ENCODE measurements around the gene MTRFR.

Gene MTRFR

GRCh38 chr12:123293178-123293760 lies 60.0 kb downstream of the MTRFR start:
- Histone ChIP-seq H3K36me3 (ENCODE audit: insufficient read depth, low read length) (peaks cover 65% of the 10 kb centered on the region), H3K4me1 (ENCODE audit: insufficient read depth, low read length) (no peaks in the 10 kb centered on the region)

GRCh38 chr12:123305136-123305535 lies 71.9 kb downstream of the MTRFR start:
- Histone ChIP-seq H3K36me3 (ENCODE audit: insufficient read depth, low read length) (peaks cover 86% of the 10 kb centered on the region), H3K4me1 (ENCODE audit: insufficient read depth, low read length) (no peaks in the 10 kb centered on the region), H3K27me3 (ENCODE audit: insufficient read depth, low read length) (no peaks in the 10 kb centered on the region), H2AFZ (ENCODE audit: low read depth, low read length) (no peak overlapping the region), H3K4me3 (ENCODE audit: low read length) (no peak overlapping the region), H3K9me3 (ENCODE audit: low read length) (no peaks in the 10 kb centered on the region)

More at GRCh38 chr12:123293178-123293760, 60.0 kb downstream of the MTRFR start:
- Histone ChIP-seq H3K4me3 (ENCODE audit: low read length) (no peak overlapping the region), H2AFZ (ENCODE audit: low read depth, low read length) (no peak overlapping the region), H3K27me3 (ENCODE audit: insufficient read depth, low read length) (no peaks in the 10 kb centered on the region), H3K9me3 (ENCODE audit: low read length) (no peaks in the 10 kb centered on the region)

- Histone ChIP-seq H3K36me3 (ENCODE audit: insufficient read depth, low read length) (peaks cover 88% of the 10 kb centered on the region), H3K9me3 (ENCODE audit: low read length) (no peaks in the 10 kb centered on the region), H3K27me3 (ENCODE audit: insufficient read depth, low read length) (no peaks in the 10 kb centered on the region), H2AFZ (ENCODE audit: low read depth, low read length) (no peak overlapping the region), H3K4me1 (ENCODE audit: insufficient read depth, low read length) (no peaks in the 10 kb centered on the region), H3K4me3 (ENCODE audit: low read length) (no peak overlapping the region)
Observed at GRCh38 chr12:123306200-123306599, 73.0 kb downstream of the MTRFR start.
